GM21390 (cell line): ENCODE results near the gene HACD2.

Experiments used
- ATAC-seq: cut with Tn5 transposase; IDR thresholded peaks from one replicate; pipeline ENCODE4 v1.9.1; 2021; ENCODE audit not compliant: unreplicated experiment

Gene HACD2

DNA sequence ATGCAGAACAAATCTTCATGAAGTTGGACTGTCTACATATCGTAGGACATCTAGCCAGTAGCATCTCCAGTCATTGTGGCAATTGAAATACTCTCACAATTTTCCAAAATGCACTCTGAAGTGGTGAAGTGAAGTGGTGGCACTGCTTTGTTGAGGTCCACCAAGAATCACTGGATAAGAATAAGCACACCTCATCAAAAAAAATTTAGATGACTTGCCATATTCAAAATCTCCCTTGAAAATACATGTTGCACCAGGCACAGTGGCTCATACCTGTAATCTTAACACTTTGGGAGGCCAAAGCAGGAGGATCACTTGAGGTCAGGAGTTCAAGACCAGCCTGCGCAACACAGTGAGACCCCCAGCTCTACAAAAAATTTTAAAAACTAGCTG lies 12.9 kb downstream of the HACD2 start:
- no peak for ATAC-seq

DNA sequence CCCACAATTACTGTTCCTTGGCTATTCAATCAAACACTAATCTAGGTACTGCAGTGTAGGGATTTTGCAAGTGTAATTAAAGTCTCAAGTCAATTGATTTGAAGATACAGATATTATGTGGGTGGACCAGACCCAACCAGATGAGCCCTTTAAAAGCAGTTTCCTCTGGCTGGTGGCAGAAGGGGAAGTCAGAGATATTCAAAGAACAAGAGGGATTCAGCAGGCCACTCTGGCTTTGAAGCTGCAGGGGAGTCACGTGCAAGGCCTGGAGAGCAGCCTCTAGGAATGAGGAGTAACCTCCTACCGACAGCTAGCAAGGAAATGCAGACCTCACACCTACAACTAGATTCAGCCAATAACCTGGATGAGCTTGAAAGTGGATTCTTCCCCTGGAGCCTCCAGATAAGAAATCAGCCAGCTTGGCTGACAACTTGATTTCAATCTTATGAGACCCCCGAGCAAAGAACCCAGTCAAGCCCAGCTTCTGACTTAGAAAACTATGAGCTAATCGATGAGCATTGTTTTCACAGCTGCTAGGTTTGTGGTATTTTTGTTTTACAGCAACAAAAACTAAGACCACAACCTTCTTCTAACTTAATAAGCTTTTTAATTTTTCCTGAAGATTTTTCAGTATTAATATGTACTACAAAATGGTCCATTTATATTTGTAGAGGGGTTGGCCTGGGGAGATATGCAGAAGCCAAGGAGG lies 13.4 kb downstream of the HACD2 start:
- no peak for ATAC-seq

DNA sequence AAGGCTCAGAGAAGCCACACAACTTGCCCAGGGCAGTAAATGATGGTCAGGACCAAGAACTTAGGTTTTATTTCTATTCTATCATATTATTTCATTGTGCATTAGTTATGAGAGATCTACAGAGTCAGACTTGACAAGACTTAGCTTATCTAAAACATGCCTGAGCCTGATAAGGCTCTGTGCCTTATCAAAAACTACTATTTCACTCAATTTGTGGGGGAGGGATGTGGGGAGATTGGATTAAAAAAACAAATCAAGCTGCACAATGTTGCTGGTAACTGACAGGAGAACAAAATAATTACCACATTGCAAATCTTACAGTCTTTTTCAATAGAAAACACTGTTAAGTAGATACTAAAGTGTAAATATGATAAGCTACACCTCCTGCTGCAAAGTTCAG lies 16.0 kb downstream of the HACD2 start:
- no peak for ATAC-seq

DNA sequence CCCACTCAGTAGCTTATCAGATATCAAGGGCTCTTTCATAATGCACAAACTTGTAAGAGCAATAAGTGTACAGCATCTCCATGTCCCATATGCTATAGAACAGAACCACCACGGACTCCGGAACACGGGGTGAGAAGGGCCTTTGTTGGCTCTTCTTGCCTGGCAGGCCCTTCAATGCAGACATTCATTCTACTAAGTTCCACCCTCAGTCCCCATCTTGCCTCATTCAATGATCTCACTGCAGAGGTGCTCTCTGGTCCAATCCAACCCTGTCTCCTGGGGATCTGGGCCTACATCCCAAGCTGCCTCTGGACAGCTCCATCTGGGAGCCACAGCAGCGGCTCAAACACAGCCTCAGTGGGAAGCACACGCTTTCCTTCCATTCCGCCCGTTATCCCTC lies 16.8 kb downstream of the HACD2 start:
- no peak for ATAC-seq

DNA sequence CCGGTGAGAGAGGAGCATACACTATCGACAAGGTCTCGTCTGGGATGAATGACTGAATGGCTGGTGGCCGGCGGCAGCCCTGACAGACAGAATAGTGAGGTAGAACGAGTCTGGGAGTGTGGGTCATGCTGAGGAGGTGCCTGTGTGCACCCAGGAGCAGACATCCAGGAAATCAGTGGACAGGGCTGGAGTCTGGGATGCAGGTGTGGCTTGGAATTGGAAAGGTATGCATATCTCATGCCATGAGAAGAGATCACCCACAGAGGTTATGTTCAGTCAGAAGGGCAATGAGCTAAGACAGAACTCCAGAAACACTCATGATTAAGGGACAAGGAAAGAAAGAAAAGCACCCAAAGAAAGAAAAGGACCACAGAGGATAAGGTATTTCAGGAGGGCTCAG lies 20.8 kb downstream of the HACD2 start:
- no peak for ATAC-seq

DNA sequence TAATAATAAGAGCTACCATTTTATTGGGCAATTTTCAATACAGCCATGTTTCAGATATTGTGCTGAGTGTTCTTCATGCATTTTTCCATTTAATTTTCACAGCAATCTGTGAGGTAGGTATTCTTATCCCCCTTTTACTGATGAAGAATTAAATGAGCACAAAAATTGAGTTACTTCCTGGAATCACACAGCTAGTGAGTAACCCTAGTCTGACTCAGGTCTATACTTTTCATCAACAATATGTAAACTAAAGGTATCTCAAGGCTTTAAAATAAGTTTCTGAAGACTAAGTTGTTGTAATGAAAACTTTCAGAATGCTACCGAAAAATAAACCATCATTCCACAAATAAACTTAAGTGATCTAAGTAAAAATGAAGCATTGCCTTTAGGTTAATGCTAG lies 22.3 kb downstream of the HACD2 start:
- no peak for ATAC-seq

DNA sequence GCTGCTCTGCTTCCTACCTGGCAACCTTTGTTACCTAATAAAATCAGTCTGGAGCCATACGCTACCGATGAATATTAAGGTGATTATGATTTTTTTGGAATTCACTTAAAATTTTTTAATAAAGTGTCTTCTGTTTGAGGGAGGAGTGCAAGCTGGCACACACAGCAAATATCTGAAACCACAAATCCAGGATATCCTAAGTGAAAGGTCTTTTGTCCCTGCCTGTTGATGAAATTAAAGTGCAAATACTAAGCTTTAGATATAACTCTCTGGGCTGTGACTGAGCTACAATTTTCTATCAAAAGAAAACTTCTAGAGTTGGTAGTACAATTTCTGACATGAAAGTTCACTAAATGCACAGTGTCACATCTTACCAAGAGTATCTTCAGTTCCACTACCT lies 23.7 kb downstream of the HACD2 start:
- no peak for ATAC-seq

DNA sequence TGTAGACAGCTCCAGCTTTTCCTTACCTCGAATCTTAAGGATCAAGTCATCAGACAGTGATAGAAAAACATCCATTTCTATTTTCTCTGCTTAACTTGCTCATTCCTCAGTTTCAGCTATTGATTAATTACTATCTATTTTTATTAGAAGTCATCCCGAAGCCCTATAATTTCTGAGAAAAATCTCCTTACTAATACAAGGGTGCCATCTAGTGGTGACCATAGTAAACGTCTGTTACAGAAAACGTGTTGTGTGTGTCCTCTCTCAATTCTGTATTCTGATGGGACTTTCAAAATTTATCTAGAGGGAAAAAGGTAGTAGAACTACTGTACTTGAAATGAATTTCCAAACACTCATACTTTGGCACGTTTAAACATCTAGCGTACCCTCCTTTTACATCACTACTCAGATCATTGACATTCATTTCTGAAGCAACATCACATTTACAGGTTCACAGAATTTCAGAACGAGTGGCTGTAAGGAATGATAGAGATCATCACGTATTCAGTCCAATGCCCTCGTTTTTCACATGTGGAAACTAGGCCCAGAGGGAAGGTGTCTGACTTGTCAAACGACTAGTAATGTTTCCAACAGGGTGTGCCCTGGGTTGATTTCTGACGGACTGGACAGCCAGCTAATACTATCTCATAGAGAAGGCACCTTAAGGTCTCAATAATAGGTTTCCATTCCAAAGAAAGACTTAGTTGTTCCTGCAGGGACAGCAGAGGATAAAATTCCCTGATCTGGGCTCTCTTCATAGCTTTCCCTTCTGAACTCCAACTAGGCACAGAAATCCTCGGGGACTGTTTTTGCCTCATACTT lies 25.6 kb downstream of the HACD2 start:
- ATAC-seq: no peak

DNA sequence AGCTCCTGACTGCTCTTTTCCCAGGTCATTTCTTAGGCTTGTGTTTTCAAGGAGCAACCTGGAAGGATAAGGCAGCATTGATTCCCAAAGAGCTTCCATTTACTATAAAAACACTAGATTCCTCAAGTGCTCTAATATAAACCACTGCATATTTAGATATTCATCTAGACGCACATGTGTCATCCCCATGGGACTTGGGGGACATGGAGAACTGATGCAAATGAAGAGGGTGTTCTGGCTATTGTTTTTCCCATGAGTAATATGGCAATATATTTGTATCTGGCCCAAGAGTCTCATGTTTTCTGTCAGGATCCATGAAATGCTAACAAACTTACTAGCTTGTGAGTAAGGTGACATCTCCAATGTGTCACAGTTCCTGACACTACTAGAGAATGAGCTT lies 31.3 kb downstream of the HACD2 start:
- no peak for ATAC-seq

DNA sequence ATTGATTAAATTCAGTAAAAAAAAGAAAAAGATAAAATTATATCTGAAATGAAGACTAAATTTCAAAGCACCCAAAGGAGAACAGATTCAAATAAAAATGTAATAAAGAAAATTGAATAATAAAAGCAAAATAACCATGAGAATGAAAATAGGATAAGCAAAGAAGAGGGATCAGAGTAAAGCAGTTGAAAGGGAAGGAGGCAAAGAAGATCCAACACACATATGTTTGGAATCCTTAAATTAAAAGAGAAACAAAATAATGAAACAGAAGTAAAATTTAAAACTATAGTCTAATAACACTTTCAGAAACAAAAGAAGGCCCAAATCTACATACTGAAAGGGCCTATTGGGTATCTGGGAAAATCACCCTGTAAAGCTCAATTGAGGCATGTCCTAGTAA lies 32.1 kb downstream of the HACD2 start:
- no peak for ATAC-seq

DNA sequence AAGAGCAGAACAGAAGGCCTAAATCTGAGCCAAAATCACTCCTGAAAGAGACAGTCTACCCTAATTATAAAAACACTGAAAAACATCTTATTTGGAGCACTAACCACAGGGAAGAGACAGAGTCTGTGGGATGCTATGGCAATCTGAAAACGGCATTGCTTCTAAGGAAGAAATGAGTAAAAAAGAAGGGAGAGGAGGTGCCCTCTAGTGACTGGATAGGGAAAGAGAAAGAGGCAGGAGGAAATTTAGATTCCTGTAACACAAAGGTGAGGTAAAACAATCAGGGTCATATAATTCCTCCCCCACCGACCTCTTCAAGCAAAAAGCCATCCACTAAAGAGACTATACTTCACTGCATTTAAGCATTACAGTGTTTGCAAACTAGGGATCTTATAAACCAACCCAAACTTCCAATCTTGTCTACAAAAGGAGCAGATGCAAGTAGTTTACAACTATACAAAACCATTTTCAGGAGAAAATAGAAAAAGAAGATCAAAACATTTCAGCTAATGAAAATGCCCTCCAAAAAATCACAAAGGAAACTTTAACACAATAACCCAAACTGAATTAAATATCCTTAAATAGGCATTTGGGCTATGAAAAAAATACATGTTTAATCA lies 32.6 kb downstream of the HACD2 start:
- no peak for ATAC-seq

DNA sequence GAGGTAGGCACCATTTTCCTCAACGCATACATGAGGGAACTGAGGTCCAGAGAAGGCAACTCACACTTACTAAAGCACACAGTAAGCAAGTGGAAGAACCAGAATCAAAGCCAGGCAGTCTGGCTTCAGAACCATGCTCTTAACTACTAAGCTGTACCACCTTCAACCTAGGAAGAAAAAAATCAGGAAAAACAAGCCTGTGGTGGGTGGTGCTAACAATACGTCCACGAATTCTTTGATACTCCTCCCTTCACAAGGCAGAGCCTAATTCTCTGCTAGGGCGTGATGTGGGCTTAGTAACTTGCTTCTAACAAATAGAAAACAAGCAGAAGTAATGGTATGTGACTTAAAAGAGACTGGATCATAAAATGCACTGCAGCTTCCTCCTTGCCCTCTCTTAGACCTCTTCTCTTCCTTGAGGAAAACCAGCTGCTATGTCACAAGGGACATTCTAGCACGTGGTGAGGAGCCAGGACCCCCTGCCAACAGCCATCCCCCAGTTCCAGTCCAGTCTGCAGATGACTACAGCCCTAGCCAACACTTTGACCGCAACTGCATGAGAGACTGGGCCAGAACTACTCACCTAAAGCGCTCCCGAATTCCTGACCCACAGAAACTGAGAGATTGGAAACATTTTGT lies 36.9 kb downstream of the HACD2 start:
- no peak for ATAC-seq

DNA sequence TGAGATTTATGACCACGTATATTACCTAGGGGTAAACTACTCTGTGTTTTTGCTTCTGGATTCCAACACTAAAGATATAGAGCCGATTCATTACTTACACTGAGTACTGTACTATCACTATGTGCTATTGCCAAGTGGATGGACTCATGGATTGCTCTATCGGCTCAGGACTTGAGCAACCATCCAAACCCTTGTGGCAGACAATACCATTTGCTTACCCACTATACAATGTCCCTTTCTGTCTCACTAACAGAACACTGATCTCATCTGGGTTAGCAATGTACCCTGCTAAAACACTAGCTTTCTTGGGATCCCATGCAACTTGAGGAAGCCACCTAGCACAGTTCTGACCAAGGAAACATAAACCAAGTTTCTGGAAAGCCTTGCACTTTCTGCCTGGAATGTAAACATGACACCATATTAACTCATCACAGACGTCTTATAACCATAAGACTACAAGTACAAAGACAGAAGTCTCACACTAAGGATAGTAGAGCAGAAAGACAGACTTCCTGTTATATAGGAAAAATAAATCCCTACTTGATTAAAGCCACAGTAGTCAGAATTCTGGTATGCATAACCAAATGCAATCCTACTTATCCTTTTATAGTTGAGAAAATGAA lies 38.6 kb downstream of the HACD2 start:
- no peak for ATAC-seq

DNA sequence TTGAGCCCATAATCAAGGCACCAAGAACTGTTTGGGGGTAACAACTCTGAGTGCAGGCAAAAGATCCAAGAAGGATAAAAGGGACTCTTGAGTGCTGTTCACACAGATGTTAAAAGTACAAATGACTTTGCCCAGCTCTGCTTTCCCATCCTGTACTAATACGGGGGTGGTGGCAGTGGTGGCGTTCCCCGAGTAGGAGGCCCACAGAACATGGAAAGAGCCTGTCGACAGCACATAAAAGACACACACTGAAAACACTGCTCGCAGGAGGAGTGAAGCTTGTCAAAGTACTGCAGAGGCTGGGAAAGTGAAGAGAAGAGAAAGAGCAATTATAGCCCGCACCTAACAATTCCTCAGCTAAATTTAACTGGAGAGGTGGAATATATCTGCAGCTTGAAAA lies 40.9 kb downstream of the HACD2 start:
- ATAC-seq: no peak

DNA sequence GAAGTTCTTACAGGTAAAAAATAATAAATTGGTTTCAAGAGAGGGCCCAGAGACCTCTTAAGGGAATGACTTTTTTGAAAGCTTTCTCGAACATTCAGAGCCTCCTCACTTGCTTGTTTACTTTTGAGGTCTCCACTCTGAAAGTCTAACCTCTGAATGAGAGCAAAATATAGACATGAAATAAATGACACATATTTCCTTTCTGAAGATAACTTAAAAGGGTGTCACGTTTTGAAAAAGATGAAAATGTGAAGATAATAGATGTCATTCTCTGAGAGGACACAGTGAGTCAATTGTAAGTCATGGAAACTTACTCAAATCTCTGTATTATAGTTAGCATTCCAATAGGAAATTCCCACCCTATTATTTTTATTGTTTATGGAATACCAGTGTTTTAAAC lies 44.6 kb downstream of the HACD2 start:
- no peak for ATAC-seq

DNA sequence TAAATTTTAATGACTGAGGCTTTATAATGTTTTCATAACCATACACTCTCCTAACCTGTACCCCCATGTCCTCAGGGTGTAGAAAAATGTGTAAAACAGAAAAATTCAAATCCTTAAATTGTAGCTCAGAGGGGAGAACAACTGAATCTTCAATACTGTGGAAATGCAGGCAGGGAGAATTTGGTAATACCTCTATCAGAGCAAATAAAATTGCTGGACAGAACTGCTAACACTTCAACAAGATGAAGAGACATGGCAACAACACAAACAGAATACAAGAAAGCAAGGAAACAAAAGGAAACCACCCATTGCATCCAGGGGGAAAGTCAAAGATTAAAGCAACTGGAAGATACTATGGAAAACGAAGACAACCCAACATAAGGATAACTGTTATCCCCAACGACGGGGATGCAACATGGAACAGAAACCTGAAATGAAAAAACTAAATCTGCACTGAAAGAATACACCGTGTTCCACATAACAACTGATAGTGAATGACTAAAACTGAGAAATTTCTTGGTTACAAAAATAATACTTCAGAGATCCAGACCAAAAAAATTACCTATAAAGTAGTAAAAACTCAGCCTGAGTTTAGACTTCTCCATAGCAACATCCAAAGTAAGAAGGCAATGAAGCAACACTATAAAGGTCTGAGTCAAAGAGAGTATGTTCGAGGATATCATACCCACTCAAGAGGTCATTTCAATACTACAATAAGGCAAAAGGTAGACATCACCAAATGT lies 48.5 kb downstream of the HACD2 start:
- no peak for ATAC-seq

DNA sequence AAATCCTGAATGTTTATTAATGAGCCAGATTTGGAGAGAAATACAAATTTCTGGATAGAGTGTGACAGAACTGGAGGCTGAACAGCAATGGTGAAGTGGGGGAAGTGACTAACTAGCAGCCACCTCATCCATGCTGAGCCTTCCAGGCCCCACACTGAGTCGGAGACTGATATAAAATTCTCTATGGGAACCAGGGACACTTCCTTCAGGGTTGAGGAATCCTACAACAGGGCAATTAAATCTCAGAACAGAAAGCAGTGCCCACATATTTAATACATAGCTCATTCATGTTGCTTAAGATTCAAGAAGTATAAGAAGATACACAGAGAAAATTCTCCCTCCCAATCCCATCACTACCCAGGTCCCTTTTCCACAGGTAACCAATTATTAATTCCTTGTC lies 49.3 kb downstream of the HACD2 start:
- no peak for ATAC-seq

DNA sequence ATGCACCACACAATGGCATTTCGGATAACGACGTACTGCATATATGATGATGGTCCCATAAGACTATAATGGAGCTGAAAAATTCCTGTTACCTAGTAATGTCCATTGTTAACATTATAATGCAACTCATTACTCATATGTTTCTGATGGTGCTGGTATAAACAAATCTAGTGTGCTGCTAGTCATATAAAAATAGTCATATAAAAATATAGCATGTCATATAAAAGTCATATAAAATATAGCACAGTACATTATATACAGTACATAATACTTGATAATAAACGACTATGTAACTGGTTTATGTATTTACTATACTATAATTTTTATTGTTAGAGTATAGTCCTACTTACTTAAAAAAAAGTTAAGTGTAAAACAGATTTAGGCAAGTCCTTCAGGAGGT lies 50.6 kb downstream of the HACD2 start:
- no peak for ATAC-seq

DNA sequence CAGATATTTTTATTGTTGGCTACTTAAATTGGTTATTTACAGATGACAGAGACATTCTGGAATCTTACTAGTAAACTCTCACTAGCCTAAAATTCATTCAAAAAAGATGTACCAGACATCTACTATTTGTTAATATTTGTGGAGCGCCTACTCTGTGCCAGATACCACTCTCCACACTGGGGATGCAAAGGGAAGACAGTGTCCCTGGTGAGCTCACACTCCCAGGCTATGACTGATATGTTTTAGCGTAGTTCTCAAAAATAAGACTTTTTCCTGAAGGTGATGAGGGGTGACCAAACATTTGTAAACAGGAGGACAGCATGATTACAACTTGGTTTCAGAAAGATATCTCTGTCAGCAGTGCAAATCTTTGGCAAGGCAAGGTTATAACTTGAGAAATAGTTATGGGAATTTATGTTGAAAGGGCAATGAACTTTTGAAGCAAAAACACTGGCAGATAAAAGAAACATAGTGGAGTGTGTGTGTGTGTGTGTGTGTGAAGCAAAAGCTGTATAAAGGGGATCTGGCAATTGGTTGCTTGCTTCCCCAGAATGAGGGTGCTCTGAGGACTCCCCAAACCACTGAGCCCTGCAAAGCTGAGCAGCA lies 51.2 kb downstream of the HACD2 start:
- ATAC-seq: no peak

DNA sequence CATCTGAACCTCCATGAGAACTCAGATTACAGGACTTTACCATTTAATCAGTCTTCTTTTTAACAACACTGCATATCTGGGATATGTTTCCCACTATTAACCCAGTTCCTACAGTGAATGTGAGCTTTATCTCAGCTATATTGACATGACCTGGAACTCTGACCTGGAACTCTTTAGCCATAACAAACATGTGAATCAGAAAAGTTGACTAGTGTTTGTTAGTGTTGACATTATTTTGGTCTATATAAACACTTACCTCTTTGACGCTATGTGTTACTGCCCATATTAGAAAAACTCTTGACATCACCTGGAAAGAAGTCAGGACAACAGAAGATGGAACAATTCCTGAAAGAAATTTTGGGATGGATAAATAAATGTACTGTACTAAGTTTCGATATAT lies 56.7 kb downstream of the HACD2 start:
- ATAC-seq: no peak
